SW480 (cell line): Measurements from ENCODE around the gene SERINC5.

Source experiments
- DNase-seq: peaks from one replicate; pipeline ENCODE4 v3.0.0-alpha.2; 2016; ENCODE audit warnings: low spot score

Gene SERINC5

DNA sequence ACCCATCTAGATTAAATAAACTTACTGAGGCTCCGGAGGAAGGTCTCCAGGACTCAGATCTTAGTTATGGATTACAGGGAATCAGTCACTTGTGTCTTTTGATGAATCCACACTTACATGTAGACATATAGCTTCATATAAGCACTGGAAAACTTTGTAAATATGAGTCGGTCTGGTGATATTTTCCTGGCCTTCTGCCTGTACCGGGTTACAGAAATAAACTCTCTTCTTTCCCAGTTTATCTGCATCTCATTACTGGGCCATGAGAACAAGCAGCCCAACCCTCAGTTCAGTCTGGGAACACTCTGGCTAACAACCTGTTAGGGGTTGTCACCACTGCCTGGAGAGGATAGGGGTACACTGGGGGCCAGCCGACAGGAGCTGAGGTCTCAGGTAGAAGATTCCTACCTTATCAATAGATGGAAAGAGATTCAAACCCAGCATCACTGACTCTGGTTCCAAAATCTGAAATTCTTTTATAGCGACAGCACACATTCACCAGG is 161.6 kb downstream of the SERINC5 start:
- DNase-seq: no peak

DNA sequence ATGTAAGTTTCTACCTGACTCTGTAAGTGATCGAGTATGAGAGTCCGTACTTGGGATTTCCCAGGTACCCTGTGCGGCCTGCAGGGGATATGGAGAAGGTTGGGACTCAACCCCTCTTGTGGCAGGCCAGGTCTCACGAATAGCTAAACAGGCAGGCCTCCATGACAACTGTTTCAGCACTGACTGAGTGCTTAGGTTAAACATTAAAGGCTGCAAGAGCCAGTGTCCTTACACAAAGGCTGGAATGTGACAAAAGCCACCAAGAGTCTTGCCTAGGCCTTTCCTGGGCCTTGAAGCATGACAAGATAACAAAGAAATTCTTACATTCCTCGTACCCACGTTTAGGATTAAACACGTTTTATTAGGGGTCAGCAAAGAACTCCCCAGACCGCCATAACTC is 162.1 kb downstream of the SERINC5 start:
- DNase-seq: no peak

DNA sequence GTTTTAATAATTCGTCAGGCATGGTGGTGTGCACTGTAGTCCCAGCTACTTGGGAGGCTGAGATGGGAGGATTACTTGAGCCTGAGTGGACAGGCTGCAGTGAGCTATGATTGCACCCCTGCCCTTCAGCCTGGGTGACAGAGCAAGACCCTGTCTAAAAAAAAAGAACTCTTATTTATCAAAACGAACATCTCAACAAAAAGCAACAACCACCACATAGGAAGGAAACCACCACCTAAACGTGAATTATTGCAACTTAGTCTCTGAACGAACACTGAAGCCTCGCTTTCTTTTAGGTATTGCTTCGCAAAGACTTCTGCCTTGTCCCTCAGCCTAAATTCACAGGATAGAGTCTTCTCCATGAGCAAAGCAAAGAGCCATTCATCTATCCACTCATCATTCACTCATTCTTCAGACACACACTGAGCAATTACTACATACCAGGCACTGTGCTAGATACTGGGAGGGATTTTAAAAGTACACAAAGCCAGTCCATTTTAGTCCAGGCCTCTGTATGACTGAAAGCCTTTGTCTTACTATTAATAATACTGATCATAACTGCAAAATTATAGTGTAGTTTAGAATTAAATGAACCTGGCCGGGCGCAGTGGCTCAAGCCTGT is 163.3 kb downstream of the SERINC5 start:
- no peak for DNase-seq

DNA sequence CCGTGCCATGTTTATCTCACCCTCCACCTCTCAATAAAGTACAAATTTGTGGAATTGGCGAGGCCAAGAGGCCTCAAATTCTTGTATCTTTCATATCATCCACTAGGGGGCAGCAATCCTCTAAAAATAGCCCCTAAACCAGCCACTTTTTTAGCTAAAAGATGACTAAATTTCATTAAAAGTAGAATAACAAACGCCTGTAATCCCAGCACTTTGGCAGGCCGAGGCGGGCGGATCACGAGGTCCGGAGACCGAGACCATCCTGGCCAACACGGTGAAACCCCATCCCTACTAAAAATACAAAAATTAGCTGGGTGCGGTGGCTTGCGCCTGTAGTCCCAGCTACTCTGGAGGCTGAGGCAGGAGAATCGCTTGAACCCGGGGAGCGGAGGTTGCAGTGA is 164.1 kb downstream of the SERINC5 start:
- DNase-seq: peak; percentile 42

DNA sequence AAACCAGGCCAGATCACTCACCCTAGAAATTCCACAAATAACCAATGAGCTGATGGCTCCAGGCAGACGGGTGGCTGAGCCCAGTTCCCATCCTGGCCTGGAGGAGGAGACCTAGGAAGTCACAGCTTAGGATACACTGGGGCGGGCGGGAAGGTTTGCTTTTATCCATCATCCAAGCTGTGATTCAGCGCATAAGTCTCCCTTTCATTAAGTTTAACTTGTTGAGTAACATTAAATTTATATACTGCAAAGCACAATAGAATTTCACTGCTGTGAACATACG is 165.0 kb downstream of the SERINC5 start:
- DNase-seq: no peak

DNA sequence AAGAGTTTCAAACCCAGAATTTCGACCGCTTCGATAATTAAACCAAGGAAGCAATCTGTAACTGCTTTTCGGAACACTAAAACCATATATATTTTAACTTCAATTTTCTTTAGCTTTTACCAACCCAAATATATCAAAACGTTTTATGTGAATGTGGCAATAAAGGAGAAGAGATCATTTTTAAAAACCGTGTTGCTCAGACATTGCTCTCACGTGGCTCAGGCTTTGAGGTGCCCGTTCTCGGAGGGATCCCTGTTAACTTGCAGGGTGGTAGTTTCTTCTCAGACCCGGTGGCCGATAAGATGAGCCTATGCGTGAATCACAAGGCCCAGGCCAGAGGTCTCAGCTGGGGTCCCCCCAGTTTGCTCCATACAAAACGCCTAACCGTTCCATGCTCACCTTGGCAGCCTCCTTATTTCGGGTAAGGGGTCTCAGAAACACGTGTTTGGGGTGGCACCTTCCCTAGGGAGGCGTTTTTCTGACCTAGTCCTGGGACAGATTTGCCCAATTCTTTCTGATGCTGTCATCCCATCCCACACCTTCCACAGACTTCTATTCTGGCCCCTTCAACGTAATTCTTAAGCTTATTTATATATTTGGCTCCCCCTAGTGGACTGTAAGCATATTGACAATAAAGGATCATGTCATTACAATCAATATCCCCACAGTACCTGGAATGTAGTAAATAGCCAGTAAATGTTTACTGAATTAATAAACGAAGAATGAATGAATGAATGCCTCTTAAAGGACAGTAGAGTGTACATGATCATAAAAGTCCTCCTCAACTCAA is 172.6 kb downstream of the SERINC5 start:
- DNase-seq: peak; percentile 82

DNA sequence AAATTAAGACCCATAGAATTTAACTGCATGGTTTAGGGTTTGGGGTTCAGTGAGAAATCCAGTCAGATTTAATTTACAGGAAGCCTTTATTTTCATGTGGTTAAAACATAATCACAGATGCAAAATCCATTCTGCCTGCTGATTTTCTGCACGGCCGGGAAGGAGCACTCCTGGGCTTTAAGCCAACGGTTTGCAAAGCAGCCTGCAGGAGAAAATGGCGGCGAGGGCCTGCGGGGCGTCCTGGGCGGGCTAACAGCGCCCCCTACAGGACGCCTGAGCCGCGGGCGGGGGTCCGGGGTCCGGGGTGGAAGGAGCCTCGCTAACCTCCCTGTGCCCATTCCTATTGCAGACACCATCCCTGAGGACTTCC is 173.1 kb downstream of the SERINC5 start:
- DNase-seq: no peak

DNA sequence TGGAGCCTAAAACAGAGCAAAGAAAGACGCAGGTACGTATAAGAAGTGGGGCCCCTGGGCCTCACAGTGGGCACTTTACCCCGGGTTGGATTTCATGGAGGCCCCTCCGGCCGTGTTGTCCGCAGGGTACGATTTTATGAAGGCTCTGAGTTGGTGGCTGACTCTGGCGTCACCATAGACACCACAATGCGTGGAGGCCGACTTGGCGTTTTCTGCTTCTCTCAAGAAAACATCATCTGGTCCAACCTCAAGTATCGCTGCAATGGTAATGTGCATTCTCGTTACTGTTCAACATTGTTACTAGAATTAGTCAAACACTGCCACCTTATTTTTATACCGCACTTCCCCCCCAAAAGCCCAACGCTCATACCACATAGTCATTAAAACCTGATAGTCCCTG is 173.6 kb downstream of the SERINC5 start:
- no peak for DNase-seq

DNA sequence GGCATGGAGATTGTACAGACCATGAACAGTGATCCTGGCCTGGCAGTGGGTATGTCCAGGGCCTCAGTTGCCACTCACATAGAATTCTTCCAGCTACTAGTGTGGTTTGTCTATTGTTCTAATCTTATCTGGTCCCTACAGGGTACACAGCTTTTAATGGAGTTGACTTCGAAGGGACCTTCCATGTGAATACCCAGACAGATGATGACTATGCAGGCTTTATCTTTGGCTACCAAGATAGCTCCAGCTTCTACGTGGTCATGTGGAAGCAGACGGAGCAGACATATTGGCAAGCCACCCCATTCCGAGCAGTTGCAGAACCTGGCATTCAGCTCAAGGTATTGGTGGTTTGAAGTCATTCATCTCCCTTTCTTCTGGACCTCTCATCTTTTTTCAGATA is 176.9 kb downstream of the SERINC5 start:
- no peak for DNase-seq

DNA sequence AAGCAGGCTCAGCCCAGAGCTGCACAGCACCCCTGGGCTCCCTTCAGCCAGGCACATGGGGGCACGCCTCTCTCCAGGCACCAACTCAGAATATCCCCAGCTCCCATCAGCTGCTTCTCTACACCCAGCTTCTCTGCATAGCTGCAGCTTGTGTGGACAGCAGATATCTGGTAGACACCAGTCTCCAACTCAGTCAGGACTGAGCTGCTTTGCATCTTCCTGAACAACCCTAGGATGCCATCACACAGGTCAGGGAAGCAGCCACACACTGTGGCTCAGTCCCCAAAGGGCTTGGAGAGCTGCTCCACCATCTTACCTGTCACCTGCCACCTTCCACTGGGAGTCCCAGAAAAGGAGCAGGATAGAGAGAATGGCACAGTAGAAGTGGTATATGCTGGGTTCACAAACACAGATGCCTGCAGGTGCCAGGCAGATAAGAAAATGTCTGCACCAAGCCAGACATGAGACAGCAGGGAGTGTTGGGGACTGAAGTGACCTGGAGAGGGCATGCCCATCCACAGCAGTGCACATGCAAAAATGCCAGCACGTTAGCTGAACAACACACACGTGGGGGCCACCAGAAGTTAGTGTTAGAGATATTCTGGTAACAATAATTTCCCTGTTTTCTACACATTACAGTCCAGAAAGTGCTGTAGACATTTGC is 178.7 kb downstream of the SERINC5 start:
- DNase-seq: no peak

DNA sequence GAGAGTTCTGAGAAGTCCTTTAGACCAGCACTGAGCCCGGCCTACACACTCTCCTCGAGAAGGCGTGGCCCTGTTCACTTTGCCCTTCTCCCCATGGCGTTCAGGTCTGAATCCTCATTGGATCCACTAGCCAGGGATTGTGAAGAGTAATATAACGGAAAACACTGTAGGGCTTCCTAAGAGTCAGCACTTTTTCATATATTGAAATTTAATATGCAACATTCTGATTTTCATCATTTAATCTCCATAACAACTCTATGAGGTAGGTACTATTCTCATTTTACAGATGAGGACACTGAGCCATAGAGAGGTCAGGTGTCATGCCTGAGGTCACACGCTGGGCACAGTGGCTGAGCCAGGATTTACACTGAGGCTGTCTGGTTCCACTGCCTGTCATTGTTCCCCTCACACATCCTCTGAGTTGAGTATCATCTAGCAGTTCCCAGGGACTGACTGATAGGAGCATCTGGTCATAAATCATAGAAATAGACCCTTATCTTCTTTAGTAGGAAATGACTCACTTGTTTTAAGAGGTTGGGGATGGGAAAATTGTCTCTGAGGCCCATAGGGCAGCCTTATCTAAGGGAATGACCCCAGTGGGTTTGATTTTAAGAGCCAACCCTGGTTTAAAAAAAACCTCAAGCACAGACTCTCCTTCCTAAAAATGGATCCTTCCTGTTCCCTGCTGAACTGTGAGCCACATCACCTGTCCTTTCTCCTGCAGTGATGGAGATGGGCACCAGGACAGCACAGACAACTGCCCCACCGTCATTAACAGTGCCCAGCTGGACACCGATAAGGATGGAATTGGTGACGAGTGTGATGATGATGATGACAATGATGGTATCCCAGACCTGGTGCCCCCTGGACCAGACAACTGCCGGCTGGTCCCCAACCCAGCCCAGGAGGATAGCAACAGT is 179.5 kb downstream of the SERINC5 start:
- DNase-seq: no peak

DNA sequence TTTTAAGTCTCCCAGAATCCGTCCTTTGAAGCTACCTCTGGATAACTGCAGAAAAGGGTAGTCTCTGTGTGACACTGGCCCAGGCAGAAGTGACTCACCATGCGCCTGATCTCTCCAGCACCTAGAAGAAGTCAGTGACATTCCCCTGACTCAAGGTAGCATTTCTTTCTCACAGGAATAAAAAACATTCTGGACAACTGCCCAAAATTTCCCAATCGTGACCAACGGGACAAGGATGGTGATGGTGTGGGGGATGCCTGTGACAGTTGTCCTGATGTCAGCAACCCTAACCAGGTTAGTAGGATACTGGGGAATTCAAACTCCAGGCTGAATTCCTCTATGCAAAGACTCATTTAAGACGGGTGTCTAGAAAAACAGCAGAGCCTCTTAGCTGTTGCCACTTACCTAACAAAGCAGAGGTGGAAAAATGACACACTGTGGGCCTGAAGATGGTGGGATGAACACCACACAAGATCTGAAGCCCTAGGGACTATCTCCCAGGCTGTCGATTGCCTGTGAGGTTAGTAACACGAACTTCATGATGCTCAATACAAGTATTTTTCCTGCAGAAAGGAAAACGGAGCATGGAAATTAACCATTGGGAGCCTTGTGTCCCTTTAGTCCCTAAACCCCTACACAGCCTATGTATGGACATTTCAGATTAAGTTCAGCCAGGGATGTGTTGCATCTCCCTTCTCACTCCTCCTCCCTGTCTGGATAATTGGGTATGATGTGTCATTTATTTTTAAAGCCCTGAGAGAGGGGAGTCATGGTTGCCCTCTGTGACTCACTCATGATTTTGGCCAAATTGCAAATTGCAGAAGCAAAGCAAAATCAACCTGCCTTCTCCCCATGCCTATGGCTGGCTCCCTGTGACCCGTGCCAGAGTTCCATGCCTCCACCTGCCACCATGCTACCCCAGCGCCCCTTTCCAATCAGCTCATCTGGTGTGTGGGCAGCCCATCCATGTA is 183.5 kb downstream of the SERINC5 start:
- DNase-seq: no peak

DNA sequence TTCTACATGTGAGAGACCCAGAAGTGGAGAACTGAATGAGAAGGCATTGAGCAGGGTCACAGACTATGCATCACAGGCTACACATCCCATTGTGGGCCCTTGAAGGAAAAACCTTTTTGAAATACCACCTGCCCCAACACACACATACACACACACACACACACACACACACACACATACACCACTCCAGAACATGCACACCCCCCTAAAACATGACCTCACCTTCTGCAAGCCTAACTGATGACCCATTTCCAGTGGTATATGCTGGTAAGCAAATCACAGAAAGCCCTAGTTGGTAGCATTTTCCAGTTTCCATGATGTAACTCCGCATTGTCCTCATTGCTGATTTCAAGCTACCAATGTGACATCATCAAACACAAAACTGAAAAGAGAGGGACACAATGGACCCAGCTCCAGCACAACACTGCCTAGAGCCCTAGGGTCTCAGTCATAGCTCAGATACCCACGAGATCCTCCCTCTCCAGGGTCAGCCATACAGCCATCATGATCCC is 184.3 kb downstream of the SERINC5 start:
- DNase-seq: no peak

DNA sequence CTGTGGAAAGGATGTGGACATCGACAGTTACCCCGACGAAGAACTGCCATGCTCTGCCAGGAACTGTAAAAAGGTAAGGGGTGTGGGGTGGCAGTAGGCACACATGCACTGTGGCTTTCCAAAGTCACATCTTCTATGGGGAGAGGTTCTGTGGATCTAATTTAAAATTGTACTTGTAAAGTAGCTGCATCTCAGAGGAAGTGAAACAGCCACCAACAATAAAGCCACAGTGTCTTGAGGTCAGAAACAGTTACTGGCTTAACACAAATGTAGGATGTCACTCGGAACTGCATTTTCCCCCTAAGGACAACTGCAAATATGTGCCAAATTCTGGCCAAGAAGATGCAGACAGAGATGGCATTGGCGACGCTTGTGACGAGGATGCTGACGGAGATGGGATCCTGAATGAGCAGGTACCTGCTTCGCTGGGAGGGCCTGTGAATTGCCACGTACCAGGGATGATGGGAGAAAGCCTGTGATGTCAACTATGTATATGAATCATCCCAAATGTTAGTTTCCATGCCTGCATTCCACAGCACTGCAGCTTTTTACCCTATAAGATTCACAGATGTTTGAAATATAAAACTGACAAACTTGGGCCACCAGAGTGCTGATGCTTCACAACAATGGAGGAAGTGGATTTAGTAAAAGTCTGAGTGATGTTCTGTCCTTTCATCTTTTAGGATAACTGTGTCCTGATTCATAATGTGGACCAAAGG is 185.4 kb downstream of the SERINC5 start:
- DNase-seq: no peak

DNA sequence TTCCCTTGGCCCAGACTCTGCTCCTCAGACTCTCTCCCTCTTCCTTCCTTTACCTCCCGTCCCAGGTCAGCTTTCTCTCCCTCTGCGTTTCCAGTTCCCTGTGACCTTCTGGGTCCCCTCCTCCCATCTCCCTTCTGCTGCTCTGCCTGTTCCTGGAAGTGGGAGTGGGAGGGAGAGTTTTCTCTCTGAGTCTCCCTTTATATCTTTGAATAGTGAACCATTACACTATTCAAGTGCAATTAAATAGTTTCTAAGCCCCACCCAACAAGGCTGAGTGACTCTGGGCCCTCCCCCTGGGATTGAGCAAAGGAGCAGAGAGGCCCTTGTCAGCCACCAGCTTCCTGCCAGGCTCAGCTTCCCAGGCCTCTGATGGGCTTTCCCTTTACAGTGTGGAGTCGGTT is 185.9 kb downstream of the SERINC5 start:
- no peak for DNase-seq

DNA sequence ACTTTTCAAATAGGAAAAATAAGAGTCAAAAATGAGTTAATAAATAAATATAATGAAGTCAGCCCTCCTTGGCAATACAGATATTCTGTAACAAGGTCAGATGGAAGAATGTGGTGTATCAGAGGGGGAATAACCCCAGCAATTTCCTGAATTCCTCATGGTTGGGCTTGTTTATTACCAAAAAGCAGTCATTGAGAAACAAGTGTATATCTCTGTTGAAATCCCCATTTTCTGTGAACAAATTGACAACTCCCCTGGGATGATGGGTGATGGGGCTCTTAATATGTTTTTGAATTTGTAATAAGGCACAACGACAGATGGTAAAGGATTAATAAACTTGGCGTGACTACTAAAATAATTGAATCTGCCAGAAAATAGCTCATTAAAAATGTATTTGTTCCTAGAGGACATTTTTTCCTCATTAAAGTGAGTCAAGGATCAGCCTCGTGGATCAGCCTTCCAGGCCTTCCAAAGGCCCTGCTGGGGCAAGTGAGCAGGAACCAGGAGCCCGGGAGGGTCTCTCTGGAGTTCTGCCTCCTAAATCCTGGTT is 186.5 kb downstream of the SERINC5 start:
- DNase-seq: no peak

DNA sequence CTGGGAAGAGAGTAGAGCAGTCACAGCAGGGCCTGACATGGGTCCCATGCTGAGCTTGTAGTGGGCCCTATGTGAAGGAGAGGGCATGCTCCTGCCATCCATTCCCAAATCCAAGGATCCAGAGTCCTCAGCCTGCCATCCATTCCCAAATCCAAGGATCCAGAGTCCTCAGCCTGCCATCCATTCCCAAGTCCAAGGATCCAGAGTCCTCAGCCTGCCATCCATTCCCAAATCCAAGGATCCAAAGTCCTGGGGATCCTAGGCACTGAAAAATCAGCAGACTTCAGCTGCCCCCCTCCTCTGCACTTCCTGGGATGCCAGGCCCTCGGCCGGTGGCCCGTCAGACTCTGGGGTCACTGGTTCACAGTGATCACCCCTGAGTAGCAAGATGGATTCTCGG is 187.1 kb downstream of the SERINC5 start:
- no peak for DNase-seq

DNA sequence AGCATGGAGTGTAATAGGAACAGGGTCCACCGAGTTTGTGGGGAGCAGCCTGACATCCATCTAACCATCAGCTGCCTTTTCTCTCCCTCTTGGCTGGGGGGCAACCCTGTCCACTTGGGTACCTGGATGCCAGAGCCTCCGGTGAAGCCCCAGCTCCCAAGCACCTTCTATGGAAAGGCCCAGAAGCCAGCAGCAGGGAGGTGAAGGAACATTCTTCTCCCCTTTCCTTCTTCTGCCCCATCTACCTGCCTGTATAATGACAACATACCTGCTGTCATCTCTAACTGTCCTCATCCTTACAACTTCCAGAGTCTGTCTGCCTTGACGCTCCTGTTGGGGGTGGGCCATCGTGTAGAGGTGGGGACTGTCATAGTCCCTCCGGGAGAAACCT is 187.6 kb downstream of the SERINC5 start:
- no peak for DNase-seq

DNA sequence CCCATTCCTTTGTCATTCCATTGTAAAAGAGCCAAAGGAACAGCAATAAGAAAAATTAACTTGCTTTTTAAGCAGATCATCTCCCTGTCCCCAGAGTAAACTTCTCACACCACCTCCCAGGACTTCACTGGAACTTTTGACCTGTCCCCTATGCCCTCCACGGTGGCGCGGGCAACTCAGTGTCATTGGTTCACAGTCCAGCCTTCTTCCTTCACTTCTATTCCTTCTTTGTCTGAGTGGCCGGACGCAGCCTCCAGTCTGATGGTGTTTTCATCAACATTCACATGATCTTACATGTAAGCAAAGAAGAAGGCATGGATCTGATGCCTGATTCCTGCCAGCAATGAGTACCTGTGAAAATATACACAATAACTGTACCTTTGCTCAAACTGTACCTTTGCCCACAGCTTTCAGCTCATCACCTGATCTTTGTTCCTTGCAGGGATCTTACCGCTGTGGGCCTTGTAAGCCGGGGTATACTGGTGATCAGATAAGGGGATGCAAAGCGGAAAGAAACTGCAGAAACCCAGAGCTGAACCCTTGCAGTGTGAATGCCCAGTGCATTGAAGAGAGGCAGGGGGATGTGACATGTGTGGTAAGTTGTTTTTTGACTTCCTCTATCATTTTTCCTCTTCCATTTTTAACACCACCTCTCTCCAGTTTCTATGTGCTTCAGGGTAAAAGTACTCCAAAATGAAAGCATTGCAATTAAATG is 188.2 kb downstream of the SERINC5 start:
- DNase-seq: no peak
